SK-N-SH (cell line): ENCODE measurements around the gene PROSER2. TPM values are rescaled to one million over a fixed set of nuclear protein-coding genes. Genes with fewer than 3 reads are reported as not detected.

ENCODE experiments used
- CTCF ChIA-PET: fragments of 300-600, 350-600 bp; formaldehyde crosslinking; extraction: SDS; loops from one replicate; lab custom pipeline; 2021; lab: Yijun Ruan, JAX
- POLR2A ChIA-PET: fragments of 350-600 bp; sonication (Branson Sonifier 250); formaldehyde crosslinking; extraction: SDS; loops from one replicate; lab custom pipeline; 2020; ENCODE audit warnings: antibody characterized with exemption, inconsistent platforms; lab: Yijun Ruan, JAX
- DNase-seq: peaks from one replicate; pipeline ENCODE4 v3.0.0; 2012
- H2AFZ ChIP-seq: fragments of 200-600 bp; sonication (generic); 2 replicates; pipeline ENCODE4 v1.8.1; 2016; ENCODE audit warnings: antibody characterized with exemption, mild to moderate bottlenecking, low read depth
- H3F3A ChIP-seq: fragments of 200-600 bp; sonication (generic); replicated peaks from 2 replicates; pipeline ENCODE3; 2016; ENCODE audit warnings: antibody characterized with exemption, mild to moderate bottlenecking; ENCODE audit not compliant: insufficient read depth
- H3K27ac ChIP-seq, 2 experiments: fragments of 200-500 bp in 1 of 2; fragments of 200-600 bp in 1 of 2; sonication (Bioruptor generic) in 1 of 2; sonication (generic), shearing (Covaris generic) in 1 of 2; 2 replicates each; pipeline versions ENCODE4 v1.5.1 to v1.6.1; 2014 to 2016; ENCODE audit warnings: low read depth in 2 of 2, inconsistent platforms in 1 of 2, low read length in 1 of 2, mild to moderate bottlenecking in 1 of 2, mixed read lengths in 1 of 2
- H3K27me3 ChIP-seq: fragments of 200-600 bp; sonication (generic), shearing (Covaris generic); 2 replicates; pipeline ENCODE4 v1.6.1; 2016; ENCODE audit warnings: mixed run types; ENCODE audit not compliant: insufficient read depth
- H3K36me3 ChIP-seq, 2 experiments: fragments of 200-500 bp in 1 of 2; fragments of 200-600 bp in 1 of 2; sonication (Bioruptor generic) in 1 of 2; sonication (generic) in 1 of 2; replicated peaks in 1 of 2; 2 replicates each; pipeline versions ENCODE3 to v1.5.1; 2014 to 2016; ENCODE audit warnings: low read length in 1 of 2, mild to moderate bottlenecking in 1 of 2; ENCODE audit not compliant: insufficient read depth in 2 of 2, control insufficient read depth in 1 of 2
- H3K4me1 ChIP-seq, 2 experiments: fragments of 200-500 bp in 1 of 2; fragments of 200-600 bp in 1 of 2; sonication (Bioruptor generic) in 1 of 2; sonication (generic), shearing (Covaris generic) in 1 of 2; 2 replicates each; pipeline versions ENCODE4 v1.5.1 to v1.6.1; 2014 to 2016; ENCODE audit warnings: low read depth in 1 of 2, low read length in 1 of 2, mixed run types in 1 of 2; ENCODE audit not compliant: insufficient read depth in 2 of 2, control insufficient read depth in 1 of 2
- H3K4me2 ChIP-seq: fragments of 200-600 bp; sonication (generic), shearing (Covaris generic); 2 replicates; pipeline ENCODE4 v1.6.1; 2017; ENCODE audit warnings: mixed run types
- H3K4me3 ChIP-seq, 2 experiments: fragments of 200-500 bp in 1 of 2; fragments of 200-600 bp in 1 of 2; sonication (Bioruptor generic) in 1 of 2; sonication (generic), shearing (Covaris generic) in 1 of 2; 2 replicates each; pipeline versions ENCODE4 v1.5.1 to v1.8.1; 2014 to 2016; ENCODE audit warnings: low read depth in 2 of 2, inconsistent platforms in 1 of 2, low read length in 1 of 2, mild to moderate bottlenecking in 1 of 2, mixed read lengths in 1 of 2, moderate library complexity in 1 of 2
- H3K79me2 ChIP-seq: fragments of 200-600 bp; sonication (generic); 2 replicates; pipeline ENCODE4 v1.8.1; 2017; ENCODE audit warnings: mild to moderate bottlenecking; ENCODE audit not compliant: insufficient read depth
- H3K9ac ChIP-seq: fragments of 200-600 bp; sonication (generic); 2 replicates; pipeline ENCODE4 v1.6.1; 2017; ENCODE audit warnings: mixed run types
- H3K9me2 ChIP-seq: fragments of 200-600 bp; sonication (generic); 2 replicates; pipeline ENCODE4 v1.6.1; 2017; ENCODE audit warnings: mixed run types
- H3K9me3 ChIP-seq: fragments of 200-600 bp; sonication (generic); 2 replicates; pipeline ENCODE4 v1.6.1; 2017; ENCODE audit warnings: mixed run types, mild to moderate bottlenecking, moderate library complexity
- H4K20me1 ChIP-seq: fragments of 200-600 bp; sonication (generic); 2 replicates; pipeline ENCODE4 v1.6.1; 2017; ENCODE audit warnings: mild to moderate bottlenecking, mixed run types; ENCODE audit not compliant: insufficient read depth
- ELF1 ChIP-seq: IDR thresholded peaks from 2 replicates; pipeline ENCODE4 v1.4.0; 2012
- EP300 ChIP-seq, 2 experiments: IDR thresholded peaks; 2 replicates each; pipeline versions ENCODE4 v1.4.0 to v1.6.1; 2012; ENCODE audit warnings: borderline replicate concordance in 1 of 2, low read depth in 1 of 2, low read length in 1 of 2
- EZH2phosphoT487 ChIP-seq: fragments of 200-600 bp; sonication (generic); IDR thresholded peaks from 2 replicates; pipeline ENCODE4 v1.6.1; 2017; ENCODE audit warnings: low read depth, mixed run types, mild to moderate bottlenecking, antibody characterized with exemption, moderate library complexity, borderline replicate concordance
- FOSL2 ChIP-seq: IDR thresholded peaks from 2 replicates; pipeline ENCODE4 v1.4.0; 2012; ENCODE audit warnings: low read depth, mild to moderate bottlenecking, moderate library complexity, borderline replicate concordance
- FOXM1 ChIP-seq: IDR thresholded peaks from 2 replicates; pipeline ENCODE4 v1.4.0; 2012; ENCODE audit warnings: low read depth, mild to moderate bottlenecking
- GABPA ChIP-seq: IDR thresholded peaks from 2 replicates; pipeline ENCODE4 v1.4.0; 2012; ENCODE audit warnings: low read depth, mild to moderate bottlenecking
- MAX ChIP-seq: IDR thresholded peaks from 2 replicates; pipeline ENCODE4 v1.4.0; 2012; ENCODE audit warnings: low read depth
- MEF2A ChIP-seq: IDR thresholded peaks from 2 replicates; pipeline ENCODE4 v1.4.0; 2012; ENCODE audit warnings: low read depth, borderline replicate concordance
- MXI1 ChIP-seq: IDR thresholded peaks from 2 replicates; pipeline ENCODE4 v1.6.1; 2012; ENCODE audit warnings: mild to moderate bottlenecking, low read depth, low read length, improper control_type of control experiment
- NRF1 ChIP-seq: IDR thresholded peaks from 2 replicates; pipeline ENCODE4 v1.6.1; 2012; ENCODE audit warnings: low read depth, mild to moderate bottlenecking, low read length
- POLR2AphosphoS5 ChIP-seq: IDR thresholded peaks from 2 replicates; pipeline ENCODE4 v1.6.1; 2012; ENCODE audit warnings: low read depth, low read length
- RAD21 ChIP-seq: IDR thresholded peaks from 2 replicates; pipeline ENCODE4 v1.6.1; 2012; ENCODE audit warnings: mild to moderate bottlenecking, low read length
- RCOR1 ChIP-seq: fragments of 150-350 bp; IDR thresholded peaks from 2 replicates; pipeline ENCODE4 v1.6.1; 2017; ENCODE audit warnings: antibody characterized with exemption, low read length
- TAF1 ChIP-seq: IDR thresholded peaks from 2 replicates; pipeline ENCODE4 v1.6.1; 2012; ENCODE audit warnings: low read depth, mild to moderate bottlenecking, low read length, moderate library complexity, borderline replicate concordance
- TEAD4 ChIP-seq: IDR thresholded peaks from 2 replicates; pipeline ENCODE4 v1.4.0; 2012; ENCODE audit warnings: mild to moderate bottlenecking, borderline replicate concordance; ENCODE audit not compliant: insufficient read depth
- ZBTB33 ChIP-seq: IDR thresholded peaks from 2 replicates; pipeline ENCODE4 v1.4.0; 2012; ENCODE audit warnings: low read depth, borderline replicate concordance
- WGBS: methylation state at CpG from one replicate; pipeline ENCODE4 v1.1.6; 2017; ENCODE audit warnings: low lambda C conversion rate; 5-methylcytosine and 5-hydroxymethylcytosine counted together
- polyA plus RNA-seq, 3 experiments: library from polyadenylated mRNA; depleted of rRNA; stranded (reverse); fragments of >200 nt; gene quantifications; 2 replicates each; pipeline ENCODE4 v1.2.3, GENCODE V29; 2012

The PROSER2 gene
- polyA plus RNA-seq, 1 of the 3 experiments (the other 2 are of a cell fraction) = 0.95 TPM

GRCh38 chr10:11861341-11861740 lies 38.2 kb downstream of the PROSER2 start:
- 90% methylated on average over 11 of the region's 11 CpGs for WGBS
- no peaks in the 10 kb centered on the region for H3K79me2 ChIP-seq
- H3K36me3 ChIP-seq = no peaks in the 10 kb centered on the region
- H3K27ac ChIP-seq = no peak overlapping the region
- H3K4me2 ChIP-seq = no peak overlapping the region
- no peak for TF ChIP-seq RCOR1
- no peak for TF ChIP-seq FOSL2
- no peak for TF ChIP-seq POLR2AphosphoS5
- no peak for TF ChIP-seq MXI1
- TF ChIP-seq TEAD4 = no peak
- no peak for TF ChIP-seq RAD21
- no peak for TF ChIP-seq FOXM1
- no peak for TF ChIP-seq MEF2A
- CTCF ChIA-PET = no interaction called here
- POLR2A ChIA-PET = no interaction called here
- no peaks in the 10 kb centered on the region for H3K9me2 ChIP-seq
- no peak overlapping the region for H3K4me3 ChIP-seq
- no peak overlapping the region for H3K9ac ChIP-seq
- H2AFZ ChIP-seq = no peak overlapping the region
- no peaks in the 10 kb centered on the region for H3K4me1 ChIP-seq
- no peaks in the 10 kb centered on the region for H3K27me3 ChIP-seq
- DNase-seq = no peak
- H3K9me3 ChIP-seq = no peaks in the 10 kb centered on the region
- H4K20me1 ChIP-seq = no peaks in the 10 kb centered on the region
- no peaks in the 10 kb centered on the region for H3F3A ChIP-seq

- Histone ChIP-seq H3K27me3 (no peaks in the 10 kb centered on the region), H3K9me2 (no peaks in the 10 kb centered on the region), H3K36me3 (no peaks in the 10 kb centered on the region), H3K4me2 (no peak overlapping the region), H3K4me1 (no peaks in the 10 kb centered on the region), H3K4me3 (no peak overlapping the region), H3K9ac (no peak overlapping the region), H3F3A (no peaks in the 10 kb centered on the region), H3K9me3 (no peaks in the 10 kb centered on the region), H3K79me2 (no peaks in the 10 kb centered on the region), H2AFZ (no peak overlapping the region), H3K27ac (no peak overlapping the region), H4K20me1 (no peaks in the 10 kb centered on the region)
- no peak for TF ChIP-seq EP300 (IDR thresholded peaks at IDR 0.05; ENCODE audit: borderline replicate concordance in 1 of 2, low read depth in 1 of 2, low read length in 1 of 2)
- no peak for TF ChIP-seq ZBTB33
- TF ChIP-seq ELF1 = no peak
- no peak for TF ChIP-seq EZH2phosphoT487
- no peak for TF ChIP-seq TEAD4
- no peak for TF ChIP-seq GABPA
- no peak for TF ChIP-seq RCOR1
- TF ChIP-seq TAF1 = no peak
- no peak for TF ChIP-seq NRF1
- no peak for TF ChIP-seq MAX
- DNase-seq = no peak
- 85% methylated on average over 11 of the region's 11 CpGs for WGBS
- ChIA-PET CTCF (no interaction called here), POLR2A (interaction anchor here (0.6 kb wide), 1 partner anchor 353 kb away, joined by 3 read pairs; no protein-coding TSS in a partner anchor)
These were observed 38.8 kb downstream of the PROSER2 start for GRCh38 chr10:11861811-11862428.
